H1 (cell line): ENCODE results near the gene EFHC1. TPM values are rescaled to one million over a fixed set of nuclear protein-coding genes. Genes with fewer than 3 reads are reported as not detected.

Experiments
- CTCF ChIA-PET: fragments of 300-600 bp; sonication (Branson Sonifier 250); formaldehyde crosslinking; loops from one replicate; lab custom pipeline; 2021; ENCODE audit not compliant: partially characterized antibody; lab: Charles Lee
- POLR2A ChIA-PET: fragments of 300-600 bp; sonication (Branson Sonifier 250); formaldehyde crosslinking; loops from one replicate; lab custom pipeline; 2021; ENCODE audit warnings: inconsistent platforms; ENCODE audit not compliant: partially characterized antibody; lab: Charles Lee
- DNase-seq, 2 experiments: peaks; one replicate each; pipeline versions ENCODE4 v3.0.0 to v3.0.0-alpha.2; 2010 to 2022; ENCODE audit warnings: low spot score in 2 of 2, low read depth in 1 of 2, mixed read lengths in 1 of 2
- FAIRE-seq: peaks from 2 replicates; lab custom pipeline; 2011; peaks lifted over from hg19 to GRCh38; lab: Jason Lieb, UNC
- H2AFZ ChIP-seq: 2 replicates; pipeline ENCODE4 v1.8.1; 2012; ENCODE audit warnings: low read length, inconsistent platforms
- H2AK5ac ChIP-seq: 2 replicates; pipeline ENCODE4 v1.6.1; 2013; ENCODE audit warnings: low read depth, low read length
- H2BK120ac ChIP-seq: replicated peaks from 2 replicates; pipeline ENCODE3; 2013; ENCODE audit warnings: low read depth, low read length, inconsistent platforms
- H2BK12ac ChIP-seq: 2 replicates; pipeline ENCODE4 v1.6.1; 2013; ENCODE audit warnings: low read depth, low read length
- H2BK15ac ChIP-seq: 2 replicates; pipeline ENCODE4 v1.6.1; 2013; ENCODE audit warnings: low read length
- H2BK20ac ChIP-seq: 2 replicates; pipeline ENCODE4 v1.6.1; 2013; ENCODE audit warnings: low read length
- H2BK5ac ChIP-seq: 2 replicates; pipeline ENCODE4 v1.6.1; 2013; ENCODE audit warnings: low read depth, low read length
- H3K14ac ChIP-seq: 2 replicates; pipeline ENCODE4 v1.6.1; 2013; ENCODE audit warnings: inconsistent platforms; ENCODE audit not compliant: insufficient read length
- H3K18ac ChIP-seq: 2 replicates; pipeline ENCODE4 v1.6.1; 2013; ENCODE audit warnings: low read length; ENCODE audit errors: extremely low read depth
- H3K23ac ChIP-seq: 2 replicates; pipeline ENCODE4 v1.6.1; 2013; ENCODE audit warnings: inconsistent platforms; ENCODE audit not compliant: insufficient read length
- H3K23me2 ChIP-seq: 2 replicates; pipeline ENCODE4 v1.6.1; 2013; ENCODE audit warnings: low read depth, low read length
- H3K27ac ChIP-seq: 2 replicates; pipeline ENCODE4 v1.6.1; 2011; ENCODE audit warnings: low read depth, low read length, inconsistent platforms
- H3K27me3 ChIP-seq, 4 experiments: replicated peaks in 1 of 4; 1 replicate in 1 of 4; 2 replicates in 3 of 4; pipeline versions ENCODE4 v1.6.1 to v1.8.1; 2011 to 2013; ENCODE audit warnings: low read length in 3 of 4, mild to moderate bottlenecking in 3 of 4, inconsistent platforms in 2 of 4, mixed read lengths in 2 of 4, moderate library complexity in 1 of 4; ENCODE audit not compliant: control insufficient read depth in 3 of 4, insufficient read depth in 3 of 4; ENCODE audit errors: extremely low read depth in 1 of 4
- H3K36me3 ChIP-seq, 4 experiments: 2 replicates each; pipeline versions ENCODE4 v1.6.1 to v1.8.1; 2011 to 2013; ENCODE audit warnings: mild to moderate bottlenecking in 4 of 4, low read length in 3 of 4, moderate library complexity in 2 of 4, control low read depth in 1 of 4, inconsistent platforms in 1 of 4; ENCODE audit not compliant: insufficient read depth in 4 of 4, control insufficient read depth in 2 of 4
- H3K4ac ChIP-seq: replicated peaks from 2 replicates; pipeline ENCODE3; 2013; ENCODE audit warnings: low read length, low read depth, mixed read lengths, inconsistent platforms; ENCODE audit not compliant: insufficient read length
- H3K4me1 ChIP-seq, 4 experiments: replicated peaks in 1 of 4; 1 replicate in 1 of 4; 2 replicates in 3 of 4; pipeline versions ENCODE4 v1.6.1 to v1.8.1; 2011 to 2013; ENCODE audit warnings: low read length in 3 of 4, inconsistent platforms in 2 of 4, mixed read lengths in 1 of 4; ENCODE audit not compliant: insufficient read depth in 4 of 4, control insufficient read depth in 3 of 4
- H3K4me2 ChIP-seq, 2 experiments: 2 replicates each; pipeline versions ENCODE4 v1.6.1 to v1.8.1; 2011 to 2013; ENCODE audit warnings: low read depth in 2 of 2, low read length in 2 of 2, control low read depth in 1 of 2, inconsistent platforms in 1 of 2, mild to moderate bottlenecking in 1 of 2; ENCODE audit not compliant: insufficient read depth in 1 of 2
- H3K4me3 ChIP-seq, 4 experiments: fragments of 200-600, 300-600 bp in 1 of 4; sonication (generic), shearing (Covaris generic), sonication (Bioruptor Twin) in 1 of 4; 2 replicates each; pipeline versions ENCODE4 v1.5.1 to v1.8.1; 2011 to 2016; ENCODE audit warnings: low read length in 4 of 4, low read depth in 3 of 4, control low read depth in 2 of 4, inconsistent platforms in 2 of 4, mild to moderate bottlenecking in 2 of 4, mixed read lengths in 1 of 4, moderate library complexity in 1 of 4; ENCODE audit not compliant: insufficient read depth in 2 of 4; ENCODE audit errors: extremely low read depth in 1 of 4
- H3K56ac ChIP-seq: replicated peaks from 2 replicates; pipeline ENCODE3; 2013; ENCODE audit warnings: low read depth, mild to moderate bottlenecking, mixed read lengths, low read length, inconsistent platforms; ENCODE audit not compliant: insufficient read length
- H3K79me1 ChIP-seq: 2 replicates; pipeline ENCODE4 v1.6.1; 2013; ENCODE audit warnings: low read depth, low read length, control low read depth
- H3K79me2 ChIP-seq, 2 experiments: 2 replicates each; pipeline versions ENCODE4 v1.6.1 to v1.8.1; 2012 to 2013; ENCODE audit warnings: low read length in 2 of 2, mild to moderate bottlenecking in 2 of 2, inconsistent platforms in 1 of 2; ENCODE audit not compliant: insufficient read depth in 2 of 2, control insufficient read depth in 1 of 2
- H3K9ac ChIP-seq, 4 experiments: replicated peaks in 1 of 4; 1 replicate in 1 of 4; 2 replicates in 3 of 4; pipeline versions ENCODE4 v1.6.1 to v1.8.1; 2011 to 2013; ENCODE audit warnings: low read depth in 3 of 4, low read length in 3 of 4, control low read depth in 2 of 4, mild to moderate bottlenecking in 2 of 4, moderate library complexity in 2 of 4, inconsistent platforms in 1 of 4; ENCODE audit errors: extremely low read depth in 1 of 4
- H3K9me3 ChIP-seq, 2 experiments: 2 replicates each; pipeline versions ENCODE4 v1.6.1 to v1.8.1; 2012 to 2013; ENCODE audit warnings: mild to moderate bottlenecking in 2 of 2, moderate library complexity in 2 of 2, control low read depth in 1 of 2, inconsistent platforms in 1 of 2, low read depth in 1 of 2, low read length in 1 of 2, mixed read lengths in 1 of 2; ENCODE audit not compliant: insufficient read depth in 2 of 2
- H4K20me1 ChIP-seq, 2 experiments: replicated peaks in 1 of 2; 2 replicates each; pipeline versions ENCODE3 to v1.8.1; 2011 to 2013; ENCODE audit warnings: inconsistent platforms in 2 of 2, low read length in 2 of 2, mild to moderate bottlenecking in 1 of 2; ENCODE audit not compliant: insufficient read depth in 2 of 2, control insufficient read depth in 1 of 2
- H4K5ac ChIP-seq: 2 replicates; pipeline ENCODE4 v1.6.1; 2013; ENCODE audit warnings: low read length, low read depth, mixed read lengths, inconsistent platforms; ENCODE audit not compliant: insufficient read length
- H4K8ac ChIP-seq: 2 replicates; pipeline ENCODE4 v1.8.0; 2013; ENCODE audit warnings: mild to moderate bottlenecking, moderate library complexity, low read length, inconsistent platforms; ENCODE audit not compliant: insufficient read depth; ENCODE audit errors: extremely low read depth
- H4K91ac ChIP-seq: replicated peaks from 2 replicates; pipeline ENCODE3; 2013; ENCODE audit warnings: low read length, mixed read lengths, inconsistent platforms; ENCODE audit not compliant: insufficient read length
- EZH2 ChIP-seq: fragments of 200-600 bp; sonication (generic); IDR thresholded peaks from 2 replicates; pipeline ENCODE4 v1.7.1; 2012; ENCODE audit warnings: low read depth, mild to moderate bottlenecking, moderate library complexity, low read length, inconsistent platforms; ENCODE audit not compliant: severe bottlenecking
- HDAC2 ChIP-seq, 2 experiments: fragments of 300-600 bp in 1 of 2; sonication (generic) in 1 of 2; IDR thresholded peaks; 2 replicates each; pipeline ENCODE4 v1.6.1; 2011 to 2012; ENCODE audit warnings: low read depth in 2 of 2, low read length in 2 of 2, mild to moderate bottlenecking in 2 of 2, moderate library complexity in 2 of 2, borderline replicate concordance in 1 of 2, inconsistent platforms in 1 of 2
- HDAC6 ChIP-seq: IDR thresholded peaks from one replicate; pipeline ENCODE4 v1.7.1; 2012; ENCODE audit warnings: low read depth, mild to moderate bottlenecking, inconsistent platforms, low read length, moderate library complexity
- KDM5A ChIP-seq: fragments of 200-600 bp; IDR thresholded peaks from 2 replicates; pipeline ENCODE4 v1.7.1; 2012; ENCODE audit warnings: mild to moderate bottlenecking, low read length, inconsistent platforms, mixed read lengths
- NRF1 ChIP-seq: IDR thresholded peaks from 2 replicates; pipeline ENCODE4 v1.6.1; 2011; ENCODE audit warnings: mild to moderate bottlenecking, low read depth, low read length, improper control_type of control experiment
- RBBP5 ChIP-seq: IDR thresholded peaks from 2 replicates; pipeline ENCODE4 v1.7.1; 2012; ENCODE audit warnings: low read depth, mild to moderate bottlenecking, inconsistent platforms, low read length, moderate library complexity, borderline replicate concordance
- SAP30 ChIP-seq: fragments of 300-600 bp; sonication (generic); IDR thresholded peaks from 2 replicates; pipeline ENCODE4 v1.7.1; 2012; ENCODE audit warnings: low read length, moderate library complexity, mild to moderate bottlenecking, inconsistent platforms; ENCODE audit not compliant: insufficient read depth, insufficient replicate concordance
- SIX5 ChIP-seq: IDR thresholded peaks from 2 replicates; pipeline ENCODE4 v1.6.1; 2011; ENCODE audit warnings: mild to moderate bottlenecking, low read depth, low read length
- SUZ12 ChIP-seq: fragments of 200-600 bp; sonication (generic); IDR thresholded peaks from 2 replicates; pipeline ENCODE4 v1.6.1; 2012; ENCODE audit warnings: mild to moderate bottlenecking, inconsistent platforms, low read length, moderate library complexity, mixed read lengths
- YY1 ChIP-seq: IDR thresholded peaks from 2 replicates; pipeline ENCODE4 v1.6.1; 2011; ENCODE audit warnings: low read depth, mild to moderate bottlenecking, low read length
- WGBS, 2 experiments: shearing (Covaris generic) in 1 of 2; methylation state at CpG; one replicate each; pipeline versions ENCODE4 v1.1.6 to v1.1.7; 2013 to 2015; ENCODE audit warnings: low lambda C conversion rate in 2 of 2, mixed read lengths in 2 of 2, inconsistent platforms in 1 of 2, low coverage in 1 of 2, missing lambda C conversion rate in 1 of 2; ENCODE audit not compliant: insufficient replicate concordance in 2 of 2, insufficient coverage in 1 of 2, insufficient read length in 1 of 2; ENCODE audit errors: extremely low coverage in 1 of 2, missing lambda C conversion rate in 1 of 2; 5-methylcytosine and 5-hydroxymethylcytosine counted together
- polyA plus RNA-seq, 7 experiments: library from polyadenylated mRNA; depleted of rRNA in 3 of 7; stranded (reverse) in 5 of 7; unstranded in 2 of 7; fragments of >200 nt in 5 of 7; fragments of 200-250 nt in 2 of 7; gene quantifications; 1 replicate in 5 of 7; 2 replicates in 1 of 7; 4 replicates in 1 of 7; pipeline versions ENCODE4 v1.2.1 to v1.2.3, GENCODE V29; 2011 to 2013; ENCODE audit warnings: missing spikeins in 2 of 7, mixed read lengths in 2 of 7
- total RNA-seq: library from RNA; stranded (reverse); fragmentation: NEBNext Ultra II Directional; extraction: Animal tissue kit (Norgen Biotek cat#: 25700); gene quantifications from 2 replicates; pipeline ENCODE4 v1.2.1, GENCODE V29; 2021
- TF ChIP-seq, protein P1 (sequence below): IDR thresholded peaks from 2 replicates; pipeline ENCODE4 v1.6.1; 2012; ENCODE audit warnings: low read length, inconsistent platforms

Gene EFHC1
- total and polyA plus RNA-seq, 2 of the 8 experiments (the other 6 are each of a cell fraction or from before 2014, with no cell fraction given), result 10.5 to 16.4 TPM

DNA sequence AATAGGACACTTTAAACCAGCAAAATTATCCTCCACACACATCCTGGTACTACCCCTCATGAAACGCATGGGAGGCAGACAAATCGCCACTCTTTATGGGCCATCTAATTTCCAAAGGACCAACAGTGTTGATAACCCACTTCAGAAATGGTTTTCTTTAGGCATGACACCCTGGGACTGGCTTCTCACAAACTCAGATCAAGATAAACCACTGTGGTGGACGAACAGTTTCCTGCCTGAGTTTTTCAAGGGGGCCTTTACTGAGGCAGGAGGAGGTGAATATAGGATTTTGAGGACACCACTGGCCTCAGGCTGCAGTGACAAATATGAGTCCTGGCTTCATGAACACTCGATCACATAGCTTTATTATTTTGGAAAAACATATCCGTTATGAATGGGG lies 130.7 kb downstream of the EFHC1 start:
- H3K23ac ChIP-seq, result no peak overlapping the region
- FAIRE-seq, result no peak
- H3K4me2 ChIP-seq, result peak overlapping the region; percentile 58 to 61; a peak in 2 of 4 replicates
- TF ChIP-seq RBBP5 (no peak), SIX5 (no peak), HDAC6 (no peak), SUZ12 (no peak), NRF1 (no peak), SAP30 (no peak), KDM5A (no peak), YY1 (no peak), EZH2 (no peak), HDAC2 (IDR thresholded peaks at IDR 0.05; ENCODE audit: borderline replicate concordance in 1 of 2, low read depth in 2 of 2, low read length in 2 of 2) (no peak)
- TF ChIP-seq, protein P1, sequence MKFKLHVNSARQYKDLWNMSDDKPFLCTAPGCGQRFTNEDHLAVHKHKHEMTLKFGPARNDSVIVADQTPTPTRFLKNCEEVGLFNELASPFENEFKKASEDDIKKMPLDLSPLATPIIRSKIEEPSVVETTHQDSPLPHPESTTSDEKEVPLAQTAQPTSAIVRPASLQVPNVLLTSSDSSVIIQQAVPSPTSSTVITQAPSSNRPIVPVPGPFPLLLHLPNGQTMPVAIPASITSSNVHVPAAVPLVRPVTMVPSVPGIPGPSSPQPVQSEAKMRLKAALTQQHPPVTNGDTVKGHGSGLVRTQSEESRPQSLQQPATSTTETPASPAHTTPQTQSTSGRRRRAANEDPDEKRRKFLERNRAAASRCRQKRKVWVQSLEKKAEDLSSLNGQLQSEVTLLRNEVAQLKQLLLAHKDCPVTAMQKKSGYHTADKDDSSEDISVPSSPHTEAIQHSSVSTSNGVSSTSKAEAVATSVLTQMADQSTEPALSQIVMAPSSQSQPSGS, result no peak

More for the DNA sequence above, 130.7 kb downstream of the EFHC1 start:
- Histone ChIP-seq H2AFZ (no peak overlapping the region), H2BK120ac (no peak overlapping the region), H3K79me2 (peaks cover 0 to 57% of the 10 kb centered on the region in 2 experiments; a peak in 3 of 4 replicates), H3K36me3 (no peaks in the 10 kb centered on the region; a peak in 1 of 8 replicates), H4K91ac (no peak overlapping the region), H2BK12ac (no peak overlapping the region), H4K8ac (no peak overlapping the region), H3K9me3 (no peaks in the 10 kb centered on the region), H4K20me1 (peaks cover 0 to 1% of the 10 kb centered on the region in 2 experiments), H3K27me3 (no peaks in the 10 kb centered on the region), H2BK20ac (no peak overlapping the region), H3K23me2 (no peaks in the 10 kb centered on the region; the same call in 1 of the 2 replicates), H2BK15ac (no peak overlapping the region), H3K4me3 (no peak overlapping the region), H3K56ac (no peak overlapping the region), H3K4me1 (peaks cover 11 to 17% (median 12%) of the 10 kb centered on the region in 4 experiments), H3K4ac (no peak overlapping the region), H2BK5ac (no peak overlapping the region), H3K27ac (no peak overlapping the region), H3K79me1 (peaks cover 9% of the 10 kb centered on the region), H2AK5ac (no peak overlapping the region; the same call in 1 of the 2 replicates), H3K9ac (no peak overlapping the region), H3K18ac (no peak overlapping the region), H3K14ac (no peak overlapping the region), H4K5ac (no peak overlapping the region)
- ChIA-PET CTCF (interaction anchor here (0.7 to 4.2 kb wide), 9 partner anchors 11 to 344 kb away, joined by 3 to 49 read pairs (median 8); no protein-coding TSS in a partner anchor), POLR2A (interaction anchor here (1.0 kb wide), 1 partner anchor 24 kb away, joined by 3 read pairs; no protein-coding TSS in a partner anchor)
- DNase-seq, result no peak
- 90% methylated on average over 5 of the region's 5 CpGs; no CpG with 5 or more reads in 1 of the 2 experiments for WGBS, 2 experiments
